SJSA1 (cell line): Measurements from ENCODE around the gene NR3C2. TPM values are rescaled to one million over a fixed set of nuclear protein-coding genes. Genes with fewer than 3 reads are reported as not detected.

ENCODE experiments used
- DNase-seq, 2 experiments: peaks; one replicate each; pipeline ENCODE4 v3.0.0-alpha.2; 2015 to 2020; ENCODE audit warnings: low spot score in 2 of 2, low read depth in 1 of 2
- H3K27ac ChIP-seq: fragments of 250-450 bp; sonication (Bioruptor Pico); 2 replicates; pipeline ENCODE4 v1.5.1; 2020; ENCODE audit warnings: mild to moderate bottlenecking, moderate library complexity
- H3K27me3 ChIP-seq: fragments of 250-450 bp; sonication (Bioruptor Pico); replicated peaks from 2 replicates; pipeline ENCODE4 v1.5.1; 2020; ENCODE audit warnings: mild to moderate bottlenecking, moderate library complexity
- H3K36me3 ChIP-seq: fragments of 250-450 bp; sonication (Bioruptor Pico); 2 replicates; pipeline ENCODE4 v1.5.1; 2020; ENCODE audit warnings: mild to moderate bottlenecking
- H3K4me1 ChIP-seq: fragments of 250-450 bp; sonication (Bioruptor Pico); replicated peaks from 2 replicates; pipeline ENCODE4 v1.6.1; 2021; ENCODE audit warnings: mild to moderate bottlenecking
- H3K4me3 ChIP-seq: fragments of 250-450 bp; sonication (Bioruptor Pico); 2 replicates; pipeline ENCODE4 v1.5.1; 2020; ENCODE audit warnings: mild to moderate bottlenecking
- H3K9me3 ChIP-seq: fragments of 250-450 bp; sonication (Bioruptor Pico); replicated peaks from 2 replicates; pipeline ENCODE4 v1.5.1; 2020; ENCODE audit warnings: mild to moderate bottlenecking
- total RNA-seq: library from RNA; depleted of rRNA; stranded (reverse); fragments of >200 nt; shearing (Covaris generic); gene quantifications from 2 replicates; pipeline ENCODE4 v1.2.3, GENCODE V29; 2014

The NR3C2 gene
- total RNA-seq, 1 experiment from 2014 or later, result 0.11 TPM

DNA sequence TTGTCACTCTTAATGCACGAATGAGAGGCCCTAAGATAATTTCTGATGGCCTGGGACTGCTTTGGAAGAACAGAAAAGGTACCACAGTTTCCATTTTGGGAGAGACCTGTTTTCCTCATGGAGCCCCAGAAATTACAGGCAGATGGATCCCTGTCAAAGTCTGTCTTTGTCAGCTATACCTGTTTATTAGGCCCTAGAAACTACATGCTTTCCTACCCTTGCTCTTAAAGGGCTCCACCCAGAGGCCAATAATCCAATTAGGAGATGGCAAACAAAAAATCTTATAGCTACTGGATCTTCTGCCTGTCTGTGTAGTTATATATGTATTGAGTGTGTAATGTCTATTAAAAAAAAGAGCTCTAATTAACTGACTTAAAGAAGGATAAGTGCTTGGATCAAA, 141.3 kb downstream of the NR3C2 start:
- Histone ChIP-seq H3K9me3 (no peaks in the 10 kb centered on the region), H3K4me3 (no peak overlapping the region), H3K27ac (no peak overlapping the region), H3K4me1 (no peaks in the 10 kb centered on the region), H3K27me3 (no peaks in the 10 kb centered on the region), H3K36me3 (no peaks in the 10 kb centered on the region)
- no peak for DNase-seq

DNA sequence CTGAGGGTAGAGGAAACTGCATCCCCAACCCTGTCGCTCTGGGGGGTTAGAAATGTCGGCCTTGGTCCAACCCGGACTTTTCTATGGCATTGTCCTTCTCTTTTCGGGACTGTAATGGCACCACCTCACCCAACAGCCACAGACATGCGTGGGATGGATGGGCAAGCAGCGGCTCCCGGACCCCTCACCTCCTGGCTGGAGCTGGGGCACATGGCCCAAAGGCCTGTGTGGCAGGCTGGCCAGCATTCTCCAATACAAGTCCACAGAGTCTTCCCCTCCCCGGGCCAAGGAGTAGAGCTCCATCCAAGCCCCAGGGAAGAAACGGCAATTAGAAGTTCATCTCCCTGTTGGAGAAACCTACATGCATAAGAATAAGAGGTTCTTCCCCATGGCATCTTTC, 142.9 kb downstream of the NR3C2 start:
- no peak for DNase-seq
- no peaks in the 10 kb centered on the region for H3K36me3 ChIP-seq
- no peaks in the 10 kb centered on the region for H3K4me1 ChIP-seq
- no peaks in the 10 kb centered on the region for H3K27me3 ChIP-seq
- H3K27ac ChIP-seq, result no peak overlapping the region
- no peak overlapping the region for H3K4me3 ChIP-seq
- H3K9me3 ChIP-seq, result no peaks in the 10 kb centered on the region

DNA sequence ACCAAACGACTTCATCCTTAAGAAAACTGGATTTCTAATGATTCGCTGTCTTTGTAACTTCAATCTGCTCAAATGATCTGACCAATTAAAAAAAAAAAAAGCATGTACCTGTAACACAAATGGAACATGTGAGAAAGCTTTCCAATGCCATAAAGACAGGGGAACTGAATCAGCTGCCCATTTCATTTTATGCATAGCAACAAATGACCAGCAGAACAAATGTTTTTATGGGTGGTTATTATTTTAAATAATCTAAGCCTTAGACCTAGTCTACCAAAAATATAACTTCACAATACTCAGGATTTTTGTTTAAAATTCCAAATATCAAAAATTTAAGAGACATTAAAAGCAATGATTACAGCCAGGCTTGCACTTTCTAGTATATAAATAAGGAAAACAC, 145.7 kb downstream of the NR3C2 start:
- Histone ChIP-seq H3K4me1 (no peaks in the 10 kb centered on the region), H3K9me3 (no peaks in the 10 kb centered on the region)

DNA sequence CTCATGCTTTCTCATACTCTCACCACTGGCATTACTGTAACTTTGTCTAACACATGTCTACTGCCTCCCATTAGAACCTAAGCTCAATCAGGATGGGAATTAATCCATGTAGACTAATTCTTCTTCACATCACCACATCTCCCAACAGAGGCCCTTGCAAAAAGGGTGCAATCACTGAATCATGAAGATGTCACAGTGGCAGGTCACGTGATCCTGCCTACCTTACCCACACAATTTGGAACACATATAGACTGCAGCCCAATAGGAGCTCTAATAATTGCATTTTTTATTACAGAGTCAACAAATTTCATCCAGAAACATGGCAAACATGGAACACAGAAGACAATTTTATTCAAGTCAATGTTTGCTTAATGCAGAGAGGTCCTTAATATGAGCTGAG, 146.6 kb downstream of the NR3C2 start:
- H3K9me3 ChIP-seq, result no peaks in the 10 kb centered on the region
- no peak overlapping the region for H3K4me3 ChIP-seq
- no peak for DNase-seq
- no peaks in the 10 kb centered on the region for H3K36me3 ChIP-seq
- no peak overlapping the region for H3K27ac ChIP-seq
- H3K27me3 ChIP-seq, result no peaks in the 10 kb centered on the region
- no peaks in the 10 kb centered on the region for H3K4me1 ChIP-seq

More for the DNA sequence above, 145.7 kb downstream of the NR3C2 start:
- Histone ChIP-seq H3K4me3 (no peak overlapping the region), H3K27me3 (no peaks in the 10 kb centered on the region), H3K36me3 (no peaks in the 10 kb centered on the region), H3K27ac (no peak overlapping the region)
- no peak for DNase-seq

DNA sequence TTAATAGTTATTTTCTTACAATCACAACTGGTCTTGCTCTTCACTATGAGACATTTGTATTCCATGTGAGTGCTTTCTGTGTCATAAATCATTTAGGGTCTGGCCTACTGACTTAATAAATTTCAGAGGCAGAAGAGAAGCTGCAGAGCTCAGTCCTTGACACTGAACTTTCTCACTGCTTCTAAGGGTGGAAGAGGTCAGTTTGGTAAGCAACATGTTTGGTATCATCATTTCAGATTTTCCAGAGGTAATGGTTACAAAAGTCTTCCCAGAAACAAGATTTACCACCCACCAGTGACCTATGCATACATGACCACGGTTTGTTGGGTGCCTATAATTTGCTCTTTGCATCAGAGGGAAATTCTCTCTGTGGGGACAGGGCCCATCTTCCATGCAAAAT, 148.6 kb downstream of the NR3C2 start:
- Histone ChIP-seq H3K4me1 (no peaks in the 10 kb centered on the region), H3K36me3 (no peaks in the 10 kb centered on the region), H3K9me3 (no peaks in the 10 kb centered on the region), H3K27ac (no peak overlapping the region), H3K27me3 (no peaks in the 10 kb centered on the region; the same call in 1 of the 2 replicates), H3K4me3 (no peak overlapping the region)
- no peak for DNase-seq

DNA sequence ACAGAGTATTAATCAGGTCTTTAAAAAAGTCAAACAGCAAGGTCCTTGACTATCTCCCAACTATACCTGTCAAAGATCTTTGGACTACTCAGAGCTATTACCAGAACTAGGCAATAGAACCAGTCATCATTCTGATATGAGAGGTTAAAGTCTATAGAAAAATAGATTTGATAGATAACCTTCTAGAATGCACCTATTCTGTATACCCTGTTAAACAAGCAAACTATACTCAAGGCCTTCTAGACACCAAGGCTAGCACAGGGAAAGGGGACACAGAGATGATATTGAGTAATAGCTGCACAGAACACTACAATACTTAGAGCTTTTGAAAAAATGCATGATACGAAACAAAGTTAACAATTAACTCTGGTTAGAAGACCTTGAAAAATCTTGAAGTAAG, 149.5 kb downstream of the NR3C2 start:
- Histone ChIP-seq H3K27me3 (no peaks in the 10 kb centered on the region; the same call in 1 of the 2 replicates), H3K36me3 (no peaks in the 10 kb centered on the region), H3K4me3 (no peak overlapping the region), H3K27ac (no peak overlapping the region), H3K4me1 (no peaks in the 10 kb centered on the region), H3K9me3 (no peaks in the 10 kb centered on the region)
- no peak for DNase-seq

DNA sequence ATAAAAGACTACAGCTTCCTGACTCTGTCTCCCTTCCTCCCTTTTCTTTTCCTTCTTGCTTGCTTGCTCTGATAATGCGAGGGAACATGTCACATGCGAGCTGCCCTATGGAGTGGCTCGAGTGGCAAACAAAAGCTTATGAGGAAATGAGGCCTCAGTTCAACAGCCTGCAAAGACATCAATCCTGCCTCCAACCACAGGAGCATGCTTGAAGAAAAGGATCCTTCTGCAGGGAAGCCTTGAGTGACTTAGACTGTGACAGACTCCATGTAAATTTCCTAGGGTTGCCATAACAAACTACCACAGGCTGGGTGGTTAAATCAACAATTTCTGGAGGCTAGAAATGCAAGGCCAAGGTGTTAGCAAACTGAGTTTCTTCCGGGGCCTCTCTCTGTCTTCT, 152.5 kb downstream of the NR3C2 start:
- Histone ChIP-seq H3K27me3 (no peaks in the 10 kb centered on the region; the same call in 1 of the 2 replicates), H3K4me3 (no peak overlapping the region), H3K4me1 (no peaks in the 10 kb centered on the region), H3K9me3 (no peaks in the 10 kb centered on the region), H3K36me3 (no peaks in the 10 kb centered on the region), H3K27ac (no peak overlapping the region)
- DNase-seq, result no peak

DNA sequence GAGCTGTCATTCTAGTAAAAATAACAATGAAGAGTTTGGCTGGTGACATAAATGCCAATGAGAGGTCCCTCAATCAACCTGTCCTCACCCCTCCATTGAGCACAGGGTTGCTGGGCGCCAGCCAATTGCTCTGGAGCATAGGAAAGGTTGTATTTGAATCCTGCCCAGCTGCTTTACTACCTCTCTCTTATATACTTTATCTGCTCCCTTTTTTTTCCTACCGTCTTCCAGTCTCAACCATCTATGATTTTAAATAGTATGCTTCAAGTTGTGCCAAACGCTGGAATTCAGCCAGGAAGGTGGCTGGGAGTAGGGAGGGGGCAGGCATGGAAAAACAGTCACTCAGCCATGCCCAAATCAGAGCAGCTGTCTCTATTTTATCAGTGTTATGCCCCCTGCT, 153.8 kb downstream of the NR3C2 start:
- Histone ChIP-seq H3K4me1 (no peaks in the 10 kb centered on the region), H3K27me3 (no peaks in the 10 kb centered on the region; the same call in 1 of the 2 replicates), H3K4me3 (no peak overlapping the region), H3K36me3 (no peaks in the 10 kb centered on the region), H3K27ac (no peak overlapping the region), H3K9me3 (no peaks in the 10 kb centered on the region)
- no peak for DNase-seq

DNA sequence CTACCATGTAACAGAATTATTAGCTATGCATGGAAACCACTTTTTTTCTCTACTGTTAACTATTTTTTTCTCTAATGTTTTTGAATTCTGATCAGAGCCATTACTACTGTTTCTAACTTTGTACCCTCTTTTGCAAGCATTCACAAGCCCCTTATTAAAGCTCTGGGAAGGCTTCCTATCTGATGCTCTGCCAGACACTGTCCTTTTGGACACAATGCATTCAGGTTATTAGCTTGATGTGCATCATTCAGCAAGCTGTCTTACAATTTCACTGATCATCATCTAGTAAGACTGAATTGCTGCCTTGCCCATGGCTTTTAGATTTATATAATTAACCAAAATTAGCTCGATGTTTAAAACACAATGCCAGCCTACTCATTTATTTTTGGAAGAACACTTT, 155.1 kb downstream of the NR3C2 start:
- no peak overlapping the region for H3K27ac ChIP-seq
- H3K4me3 ChIP-seq, result no peak overlapping the region
- no peaks in the 10 kb centered on the region; the same call in 1 of the 2 replicates for H3K27me3 ChIP-seq
- no peak for DNase-seq
- H3K4me1 ChIP-seq, result no peaks in the 10 kb centered on the region
- no peaks in the 10 kb centered on the region for H3K9me3 ChIP-seq
- no peaks in the 10 kb centered on the region for H3K36me3 ChIP-seq

DNA sequence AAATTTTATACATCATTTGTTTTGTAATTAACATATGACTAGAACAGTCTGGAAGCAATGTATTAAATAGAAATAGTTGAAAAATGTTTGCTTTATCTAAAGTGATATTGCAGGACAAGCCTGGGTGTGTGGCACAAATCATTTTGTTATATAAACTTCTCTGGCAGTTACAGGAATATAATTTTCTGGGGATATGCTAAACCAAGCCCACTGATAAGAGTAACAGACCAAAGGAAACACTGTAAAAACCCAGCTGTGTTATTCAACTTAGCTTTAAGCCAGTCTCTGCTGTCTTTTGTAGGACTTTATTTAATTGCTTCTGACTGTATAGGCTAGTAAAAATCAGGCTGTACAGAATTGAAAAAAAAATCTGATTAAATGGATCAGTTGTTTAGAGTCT, 156.2 kb downstream of the NR3C2 start:
- H3K27me3 ChIP-seq, result no peaks in the 10 kb centered on the region; the same call in 1 of the 2 replicates
- H3K4me1 ChIP-seq, result no peaks in the 10 kb centered on the region
- DNase-seq, result no peak
- H3K9me3 ChIP-seq, result no peaks in the 10 kb centered on the region
- no peaks in the 10 kb centered on the region for H3K36me3 ChIP-seq
- no peak overlapping the region for H3K27ac ChIP-seq
- no peak overlapping the region for H3K4me3 ChIP-seq

DNA sequence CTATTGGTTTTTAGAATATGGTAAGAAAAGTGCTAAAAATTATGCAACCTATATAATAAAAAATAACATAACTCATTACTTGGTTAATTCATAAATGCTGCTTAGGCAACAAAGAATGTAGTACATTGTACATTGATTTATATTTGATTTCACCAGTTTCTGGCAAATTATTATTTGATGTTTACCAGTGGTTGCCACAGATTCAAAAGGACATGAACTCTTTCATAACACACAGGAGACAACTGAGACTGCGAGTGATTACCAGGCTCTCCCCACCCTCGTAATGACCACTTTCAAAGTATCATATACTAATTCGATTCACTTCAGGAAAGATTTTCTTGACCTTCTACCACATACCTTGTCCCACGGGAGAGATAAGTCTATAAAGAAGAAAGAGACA, 158.5 kb downstream of the NR3C2 start:
- Histone ChIP-seq H3K4me3 (no peak overlapping the region), H3K27me3 (no peaks in the 10 kb centered on the region), H3K36me3 (no peaks in the 10 kb centered on the region), H3K9me3 (no peaks in the 10 kb centered on the region), H3K27ac (no peak overlapping the region), H3K4me1 (no peaks in the 10 kb centered on the region)
- no peak for DNase-seq

DNA sequence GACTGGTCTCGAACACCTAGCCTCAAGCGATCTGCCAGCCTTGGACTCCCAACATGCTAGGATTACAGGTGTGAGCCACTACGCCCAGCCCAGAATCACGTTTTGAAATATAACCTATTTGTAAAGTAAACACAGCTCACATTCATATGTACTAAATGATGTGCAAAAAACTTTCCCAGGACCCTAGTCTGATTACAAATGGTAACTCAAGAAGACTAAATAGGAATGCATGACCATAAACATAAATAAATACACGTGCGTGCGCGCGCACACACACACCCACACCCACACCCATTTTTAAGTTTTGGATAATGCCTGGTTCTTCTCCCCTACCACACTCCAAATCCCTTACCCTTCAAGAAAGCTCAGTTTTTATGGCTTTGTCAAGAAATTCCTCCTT, 163.9 kb downstream of the NR3C2 start:
- Histone ChIP-seq H3K36me3 (no peaks in the 10 kb centered on the region), H3K9me3 (no peaks in the 10 kb centered on the region), H3K27me3 (no peaks in the 10 kb centered on the region), H3K4me3 (no peak overlapping the region), H3K4me1 (no peaks in the 10 kb centered on the region), H3K27ac (no peak overlapping the region)
- DNase-seq, result no peak

DNA sequence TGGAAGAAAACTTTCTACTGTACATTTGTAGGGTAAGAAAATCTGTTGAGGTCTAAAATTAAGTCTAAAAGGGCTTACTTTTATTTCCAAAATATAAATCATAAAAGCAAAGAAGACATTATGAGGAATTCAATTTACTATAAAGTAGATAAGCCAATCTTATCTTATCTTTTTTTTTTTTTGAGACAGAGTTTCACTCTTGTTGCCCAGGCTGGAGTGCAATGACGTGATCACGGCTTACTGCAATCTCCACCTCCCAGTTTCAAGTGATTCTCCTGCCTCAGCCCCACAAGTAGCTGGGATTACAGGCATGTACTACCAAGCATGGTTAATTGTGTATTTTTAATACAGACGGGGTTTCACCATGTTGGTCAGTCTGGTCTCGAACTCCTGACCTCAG, 166.9 kb downstream of the NR3C2 start:
- no peaks in the 10 kb centered on the region for H3K9me3 ChIP-seq
- H3K36me3 ChIP-seq, result no peaks in the 10 kb centered on the region
- H3K27ac ChIP-seq, result no peak overlapping the region
- no peaks in the 10 kb centered on the region for H3K27me3 ChIP-seq
- DNase-seq, result no peak
- H3K4me3 ChIP-seq, result no peak overlapping the region
- H3K4me1 ChIP-seq, result no peaks in the 10 kb centered on the region

DNA sequence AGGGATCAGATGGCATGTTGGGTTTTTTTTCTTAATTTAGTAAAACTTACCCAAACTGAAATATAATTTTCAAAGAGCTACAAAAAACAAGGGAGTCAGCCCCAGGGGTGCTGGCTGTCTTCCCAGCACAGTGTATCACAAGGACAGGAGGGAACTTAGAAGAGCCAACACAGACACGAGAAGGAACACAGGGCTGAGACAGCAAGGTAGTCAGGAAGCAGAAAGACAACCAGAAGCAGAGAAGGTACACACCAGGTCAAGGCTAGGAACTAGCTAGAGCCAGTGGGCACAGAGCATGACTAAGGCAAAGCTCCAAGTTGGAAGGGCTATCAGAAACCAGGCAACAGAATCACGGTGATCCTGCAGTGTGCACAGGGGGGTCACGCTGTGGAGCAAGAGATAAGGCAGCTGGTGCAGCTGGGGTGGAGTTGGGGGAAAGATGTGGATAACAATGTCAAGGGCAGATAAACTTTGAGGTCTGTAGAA, 168.7 kb downstream of the NR3C2 start:
- DNase-seq, result no peak
- H3K27me3 ChIP-seq, result no peaks in the 10 kb centered on the region
- no peaks in the 10 kb centered on the region for H3K9me3 ChIP-seq
- H3K27ac ChIP-seq, result no peak overlapping the region
- H3K4me1 ChIP-seq, result no peaks in the 10 kb centered on the region
- H3K4me3 ChIP-seq, result no peak overlapping the region
- H3K36me3 ChIP-seq, result no peaks in the 10 kb centered on the region

DNA sequence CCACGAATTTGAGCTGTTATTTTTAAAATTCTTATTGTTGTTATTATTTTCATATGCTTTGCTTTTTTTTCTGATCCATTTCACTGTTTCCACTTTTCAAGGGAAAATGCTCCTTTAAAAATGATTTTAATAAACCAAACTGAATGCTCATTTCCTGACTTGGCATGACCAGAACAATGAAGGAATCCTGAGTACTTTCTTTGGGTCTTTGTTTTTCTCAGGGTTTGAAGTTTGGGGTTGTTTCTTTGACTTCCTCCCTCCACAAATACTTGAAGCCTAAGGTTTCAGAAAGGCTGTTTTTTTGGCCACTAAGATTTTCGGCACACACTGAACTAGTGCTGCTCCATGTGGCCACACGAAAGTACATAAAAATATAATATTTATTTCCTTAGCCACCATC, 171.0 kb downstream of the NR3C2 start:
- Histone ChIP-seq H3K9me3 (no peaks in the 10 kb centered on the region), H3K4me1 (no peaks in the 10 kb centered on the region), H3K27me3 (no peaks in the 10 kb centered on the region), H3K27ac (no peak overlapping the region), H3K36me3 (no peaks in the 10 kb centered on the region), H3K4me3 (no peak overlapping the region)
- DNase-seq, result no peak
